ENCODE data around the gene TCF19.

Gene TCF19

GRCh38 chr6:31144970-31145340 is 13.4 kb upstream of the TCF19 start:
- WGBS (ENCODE audit: insufficient coverage, insufficient read length), result no CpG with 5 or more reads among the region's 11 CpGs
- Histone ChIP-seq H3K27ac (ENCODE audit: low read length) (no peak overlapping the region), H3K9me3 (ENCODE audit: control insufficient read depth, insufficient read depth, low read length) (no peaks in the 10 kb centered on the region), H3K27me3 (ENCODE audit: control insufficient read depth, insufficient read depth, low read length) (no peaks in the 10 kb centered on the region), H3K36me3 (ENCODE audit: control insufficient read depth, insufficient read depth, low read length) (peaks cover 16% of the 10 kb centered on the region), H3K4me1 (ENCODE audit: control insufficient read depth, insufficient read depth, low read length) (peaks cover 2% of the 10 kb centered on the region), H3K4me3 (ENCODE audit: low read length) (no peak overlapping the region)
- DNase-seq (ENCODE audit: low read depth, low spot score), result no peak

DNA sequence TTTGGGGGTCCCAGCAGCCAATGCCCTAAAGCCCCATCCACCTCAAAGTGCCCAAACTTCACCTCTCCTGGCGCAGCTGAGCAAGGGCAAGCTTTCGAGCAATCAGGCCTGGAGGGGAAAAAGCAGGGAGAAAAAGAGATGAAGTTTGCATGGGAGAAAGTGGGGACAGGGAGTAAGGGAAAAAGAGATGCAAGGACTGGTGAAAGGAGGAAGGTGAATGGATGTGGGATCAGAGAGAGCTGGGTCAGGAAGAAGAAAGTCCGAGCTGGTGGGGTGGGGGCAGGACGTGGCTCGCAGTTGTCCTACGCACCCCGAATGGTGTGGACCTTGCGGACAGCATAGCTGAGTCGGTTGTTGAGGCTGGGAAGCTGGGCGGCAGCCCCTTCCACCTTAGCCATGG is 13.0 kb upstream of the TCF19 start:
- no CpG with 5 or more reads among the region's 10 CpGs for WGBS (ENCODE audit: insufficient coverage, insufficient read length)
- H3K36me3 ChIP-seq (ENCODE audit: control insufficient read depth, insufficient read depth, low read length), result peaks cover 21% of the 10 kb centered on the region
- no peak overlapping the region for H3K4me3 ChIP-seq (ENCODE audit: low read length)
- H3K27ac ChIP-seq (ENCODE audit: low read length), result no peak overlapping the region
- H3K4me1 ChIP-seq (ENCODE audit: control insufficient read depth, insufficient read depth, low read length), result peaks cover 1% of the 10 kb centered on the region; the same call in 1 of the 2 replicates
- H3K27me3 ChIP-seq (ENCODE audit: control insufficient read depth, insufficient read depth, low read length), result no peaks in the 10 kb centered on the region
- no peaks in the 10 kb centered on the region for H3K9me3 ChIP-seq (ENCODE audit: control insufficient read depth, insufficient read depth, low read length)
- no peak for DNase-seq (ENCODE audit: low read depth, low spot score)

GRCh38 chr6:31149827-31150447 is 8.5 kb upstream of the TCF19 start:
- whole genome bisulfite sequencing (ENCODE audit: insufficient coverage, insufficient read length), result no CpG with 5 or more reads among the region's 6 CpGs
- Histone ChIP-seq H3K4me1 (ENCODE audit: control insufficient read depth, insufficient read depth, low read length) (no peaks in the 10 kb centered on the region), H3K9me3 (ENCODE audit: control insufficient read depth, insufficient read depth, low read length) (no peaks in the 10 kb centered on the region), H3K36me3 (ENCODE audit: control insufficient read depth, insufficient read depth, low read length) (peaks cover 21% of the 10 kb centered on the region), H3K27me3 (ENCODE audit: control insufficient read depth, insufficient read depth, low read length) (no peaks in the 10 kb centered on the region), H3K27ac (ENCODE audit: low read length) (no peak overlapping the region), H3K4me3 (ENCODE audit: low read length) (no peak overlapping the region)
- no peak for DNase-seq (ENCODE audit: low read depth, low spot score)

DNA sequence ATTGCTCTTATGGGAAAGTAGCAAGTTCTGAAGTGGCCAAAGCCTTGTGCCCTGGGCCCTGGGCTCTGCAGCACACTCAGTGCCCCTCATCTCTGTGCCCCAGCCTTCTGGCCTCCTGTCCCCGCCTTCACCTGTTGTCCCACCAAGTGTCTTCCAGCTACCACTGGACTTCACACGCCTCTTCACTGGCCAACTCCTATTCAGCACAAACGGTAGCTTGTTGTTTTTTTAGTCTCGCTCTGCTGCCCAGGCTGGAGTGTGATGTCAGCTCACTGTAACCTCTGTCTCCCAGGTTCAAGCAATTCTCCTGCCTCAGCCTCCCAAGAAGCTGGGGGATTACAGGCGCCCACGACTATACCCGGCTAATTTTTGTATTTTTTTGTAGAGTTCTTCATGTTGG is 5.6 kb upstream of the TCF19 start:
- peaks cover 21% of the 10 kb centered on the region for H3K36me3 ChIP-seq (ENCODE audit: control insufficient read depth, insufficient read depth, low read length)

GRCh38 chr6:31154436-31154835 is 4.0 kb upstream of the TCF19 start:
- Histone ChIP-seq H3K4me1 (ENCODE audit: control insufficient read depth, insufficient read depth, low read length) (peaks cover under 1% of the 10 kb centered on the region; the same call in 1 of the 2 replicates), H3K9me3 (ENCODE audit: control insufficient read depth, insufficient read depth, low read length) (no peaks in the 10 kb centered on the region), H3K4me3 (ENCODE audit: low read length) (no peak overlapping the region), H3K36me3 (ENCODE audit: control insufficient read depth, insufficient read depth, low read length) (peaks cover 18% of the 10 kb centered on the region), H3K27me3 (ENCODE audit: control insufficient read depth, insufficient read depth, low read length) (no peaks in the 10 kb centered on the region), H3K27ac (ENCODE audit: low read length) (no peak overlapping the region)
- no peak for DNase-seq (ENCODE audit: low read depth, low spot score)
- WGBS (ENCODE audit: insufficient coverage, insufficient read length), result no CpG with 5 or more reads among the region's 15 CpGs

More for the DNA sequence above, 5.6 kb upstream of the TCF19 start:
- Histone ChIP-seq H3K4me3 (ENCODE audit: low read length) (no peak overlapping the region), H3K27ac (ENCODE audit: low read length) (no peak overlapping the region), H3K9me3 (ENCODE audit: control insufficient read depth, insufficient read depth, low read length) (no peaks in the 10 kb centered on the region), H3K4me1 (ENCODE audit: control insufficient read depth, insufficient read depth, low read length) (no peaks in the 10 kb centered on the region; the same call in 1 of the 2 replicates), H3K27me3 (ENCODE audit: control insufficient read depth, insufficient read depth, low read length) (no peaks in the 10 kb centered on the region)
- no CpG with 5 or more reads among the region's 7 CpGs for WGBS (ENCODE audit: insufficient coverage, insufficient read length)
- DNase-seq (ENCODE audit: low read depth, low spot score), result no peak

- no peak for DNase-seq (ENCODE audit: low read depth, low spot score)
- no CpG with 5 or more reads among the region's 7 CpGs for WGBS (ENCODE audit: insufficient coverage, insufficient read length)
- Histone ChIP-seq H3K4me3 (ENCODE audit: low read length) (no peak overlapping the region), H3K9me3 (ENCODE audit: control insufficient read depth, insufficient read depth, low read length) (no peaks in the 10 kb centered on the region), H3K4me1 (ENCODE audit: control insufficient read depth, insufficient read depth, low read length) (peaks cover 2% of the 10 kb centered on the region; the same call in 1 of the 2 replicates), H3K27ac (ENCODE audit: low read length) (no peak overlapping the region), H3K36me3 (ENCODE audit: control insufficient read depth, insufficient read depth, low read length) (peaks cover 8% of the 10 kb centered on the region; the same call in 1 of the 2 replicates), H3K27me3 (ENCODE audit: control insufficient read depth, insufficient read depth, low read length) (no peaks in the 10 kb centered on the region)
Observed at GRCh38 chr6:31156641-31157040, 1.7 kb upstream of the TCF19 start.

GRCh38 chr6:31157513-31158139 is 763 bp upstream of the TCF19 start, which contains the start of gene CCHCR1:
CCHCR1 (minus strand) TSS chr6:31157802; CDS start chr6:31157600, 202 bp downstream.
- Histone ChIP-seq H3K4me1 (ENCODE audit: control insufficient read depth, insufficient read depth, low read length) (peaks cover 4% of the 10 kb centered on the region; the same call in 1 of the 2 replicates), H3K9me3 (ENCODE audit: control insufficient read depth, insufficient read depth, low read length) (no peaks in the 10 kb centered on the region), H3K4me3 (ENCODE audit: low read length) (peak within 1 kb of the TSS; percentile 69; the same call in 1 of the 2 replicates), H3K36me3 (ENCODE audit: control insufficient read depth, insufficient read depth, low read length) (peaks cover 8% of the 10 kb centered on the region; the same call in 1 of the 2 replicates), H3K27me3 (ENCODE audit: control insufficient read depth, insufficient read depth, low read length) (no peaks in the 10 kb centered on the region), H3K27ac (ENCODE audit: low read length) (no peak within 1 kb of the TSS)
- no CpG with 5 or more reads among the region's 14 CpGs for whole genome bisulfite sequencing (ENCODE audit: insufficient coverage, insufficient read length)
- DNase-seq (ENCODE audit: low read depth, low spot score), result no peak

GRCh38 chr6:31158863-31159855 is 770 bp downstream of the TCF19 start:
- Histone ChIP-seq H3K27ac (ENCODE audit: low read length) (no peak overlapping the region), H3K36me3 (ENCODE audit: control insufficient read depth, insufficient read depth, low read length) (peaks cover 15% of the 10 kb centered on the region; the same call in 1 of the 2 replicates), H3K9me3 (ENCODE audit: control insufficient read depth, insufficient read depth, low read length) (no peaks in the 10 kb centered on the region), H3K4me3 (ENCODE audit: low read length) (peak overlapping the region; percentile 69; the same call in 1 of the 2 replicates), H3K27me3 (ENCODE audit: control insufficient read depth, insufficient read depth, low read length) (no peaks in the 10 kb centered on the region), H3K4me1 (ENCODE audit: control insufficient read depth, insufficient read depth, low read length) (peaks cover 4% of the 10 kb centered on the region; the same call in 1 of the 2 replicates)
- no peak for DNase-seq (ENCODE audit: low read depth, low spot score)
- WGBS (ENCODE audit: insufficient coverage, insufficient read length), result no CpG with 5 or more reads among the region's 35 CpGs

DNA sequence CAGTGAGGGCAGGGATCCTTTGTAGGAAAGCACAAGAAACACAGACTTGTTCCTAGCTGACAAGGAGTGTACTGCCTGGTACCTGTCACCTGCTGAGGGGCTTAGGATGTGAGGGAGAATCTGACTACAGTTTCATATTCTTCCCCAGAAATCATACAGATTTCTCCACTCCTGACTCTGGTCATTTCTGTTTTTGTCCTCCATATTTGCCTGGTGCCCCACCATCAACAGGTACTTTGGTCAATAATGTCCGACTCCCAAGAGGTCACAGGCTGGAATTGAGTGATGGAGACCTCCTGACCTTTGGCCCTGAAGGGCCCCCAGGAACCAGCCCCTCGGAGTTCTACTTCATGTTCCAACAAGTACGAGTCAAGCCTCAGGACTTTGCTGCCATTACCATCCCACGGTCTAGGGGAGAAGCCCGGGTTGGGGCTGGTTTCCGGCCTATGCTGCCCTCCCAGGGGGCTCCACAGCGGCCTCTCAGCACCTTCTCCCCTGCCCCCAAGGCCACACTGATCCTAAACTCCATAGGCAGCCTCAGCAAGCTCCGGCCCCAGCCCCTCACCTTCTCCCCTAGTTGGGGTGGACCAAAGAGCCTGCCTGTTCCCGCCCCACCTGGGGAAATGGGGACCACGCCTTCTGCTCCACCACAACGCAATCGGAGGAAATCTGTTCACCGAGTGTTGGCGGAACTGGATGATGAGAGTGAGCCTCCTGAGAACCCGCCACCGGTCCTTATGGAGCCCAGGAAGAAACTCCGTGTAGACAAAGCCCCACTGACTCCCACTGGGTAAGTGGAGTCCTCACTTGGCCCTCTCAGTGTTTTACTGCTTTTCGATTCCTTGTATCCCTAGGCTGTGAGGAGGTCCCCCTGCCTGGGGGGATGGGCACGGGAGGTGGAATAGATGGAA is 3.1 kb downstream of the TCF19 start:
- Histone ChIP-seq H3K27me3 (ENCODE audit: control insufficient read depth, insufficient read depth, low read length) (no peaks in the 10 kb centered on the region), H3K36me3 (ENCODE audit: control insufficient read depth, insufficient read depth, low read length) (peaks cover 15% of the 10 kb centered on the region; the same call in 1 of the 2 replicates), H3K4me3 (ENCODE audit: low read length) (no peak overlapping the region), H3K27ac (ENCODE audit: low read length) (no peak overlapping the region), H3K4me1 (ENCODE audit: control insufficient read depth, insufficient read depth, low read length) (peaks cover 4% of the 10 kb centered on the region; the same call in 1 of the 2 replicates), H3K9me3 (ENCODE audit: control insufficient read depth, insufficient read depth, low read length) (no peaks in the 10 kb centered on the region)
- WGBS (ENCODE audit: insufficient coverage, insufficient read length), result no CpG with 5 or more reads among the region's 19 CpGs
- no peak for DNase-seq (ENCODE audit: low read depth, low spot score)
